ENCODE measurements around the gene ZNF592.

- no peak for TF ChIP-seq GLIS3 (CRISPR knock-in tag; IDR thresholded peaks at IDR 0.05)
- no peak for TF ChIP-seq OSR1 (CRISPR knock-in tag; IDR thresholded peaks at IDR 0.05)
Observed at GRCh38 chr15:84819291-84819768, 70.9 kb downstream of the ZNF592 start.
